Transverse colon (tissue), 3 donors: ENCODE results near the gene PACSIN2.

Experiments
- CTCF ChIP-seq, 5 experiments: fragments of 200-600 bp in 3 of 5; fragments of 450-650 bp in 2 of 5; sonication (generic) in 3 of 5; IDR thresholded peaks; 1 replicate in 2 of 5; 2 replicates in 3 of 5; pipeline ENCODE4 v1.5.1; 2016 to 2017; ENCODE audit warnings: antibody characterized with exemption in 5 of 5, inconsistent platforms in 3 of 5, mild to moderate bottlenecking in 2 of 5, moderate library complexity in 1 of 5
- EP300 ChIP-seq: sonication (generic); formaldehyde crosslinking; IDR thresholded peaks from one replicate; pipeline ENCODE4 v1.6.1; 2017; ENCODE audit warnings: antibody characterized with exemption, low read depth
- POLR2A ChIP-seq: fragments of 450-650 bp; IDR thresholded peaks from one replicate; pipeline ENCODE4 v1.6.1; 2016; ENCODE audit warnings: antibody characterized with exemption, mild to moderate bottlenecking, moderate library complexity

GRCh38 chr22:43008509-43008908 lies 6.4 kb downstream of the PACSIN2 start:
- no peak for TF ChIP-seq CTCF (IDR thresholded peaks at IDR 0.05)
- no peak for TF ChIP-seq POLR2A
- no peak for TF ChIP-seq EP300
